Adrenal gland (tissue), 12 donors: ENCODE results near the gene SLC25A23. TPM values are rescaled to one million over a fixed set of nuclear protein-coding genes. Genes with fewer than 3 reads are reported as not detected.

Experiments
- DNase-seq, 7 donors: peaks; one replicate each; pipeline ENCODE4 v3.0.0-alpha.2; 2019 to 2020
- H3K27ac ChIP-seq, 5 donors: fragments of 200-600 bp; sonication (generic) in 4 of 5; 1 replicate in 3 of 5; 2 replicates in 2 of 5; pipeline versions ENCODE4 v1.5.1 to v1.8.0; 2016 to 2020; ENCODE audit warnings: mild to moderate bottlenecking in 1 of 5
- H3K27me3 ChIP-seq: fragments of 200-600 bp; 2 replicates; pipeline ENCODE4 v1.8.0; 2021
- H3K36me3 ChIP-seq, 2 donors: fragments of 200-600 bp; replicated peaks in 1 of 2; 1 replicate in 1 of 2; 2 replicates in 1 of 2; pipeline versions ENCODE4 v1.5.1 to v1.8.0; 2018 to 2022
- H3K4me1 ChIP-seq, 2 donors: fragments of 200-600 bp; replicated peaks in 1 of 2; 1 replicate in 1 of 2; 2 replicates in 1 of 2; pipeline versions ENCODE4 v1.5.1 to v1.8.0; 2018 to 2021
- H3K4me3 ChIP-seq, 4 donors: fragments of 200-600 bp; sonication (generic) in 3 of 4; one replicate each; pipeline ENCODE4 v1.5.1; 2016 to 2018
- H3K9me3 ChIP-seq, 3 donors: fragments of 200-600 bp; sonication (generic) in 1 of 3; replicated peaks in 1 of 3; 1 replicate in 2 of 3; 2 replicates in 1 of 3; pipeline versions ENCODE4 v1.5.1 to v1.8.0; 2016 to 2021
- CTCF ChIP-seq, 6 experiments: fragments of 450-650 bp in 4 of 6; fragments of 200-600 bp in 2 of 6; sonication (generic) in 1 of 6; IDR thresholded peaks; 1 replicate in 5 of 6; 2 replicates in 1 of 6; pipeline versions ENCODE4 v1.5.1 to v1.8.0; 2016 to 2021; ENCODE audit warnings: antibody characterized with exemption in 6 of 6, mild to moderate bottlenecking in 2 of 6, moderate library complexity in 1 of 6
- POLR2A ChIP-seq, 2 donors: fragments of 450-650 bp; IDR thresholded peaks; one replicate each; pipeline ENCODE4 v1.6.1; 2017; ENCODE audit warnings: antibody characterized with exemption in 2 of 2, mild to moderate bottlenecking in 2 of 2, moderate library complexity in 1 of 2
- WGBS, 4 donors: extraction: QIAGEN DNeasy Blood & Tissue Kit in 2 of 4; methylation state at CpG; one replicate each; pipeline versions ENCODE4 v1.1.5 to v1.1.7; 2013 to 2017; 5-methylcytosine and 5-hydroxymethylcytosine counted together
- intact Hi-C, 2 donors: fragments of 100-400 bp; cut with DNase I; formaldehyde crosslinking; loops; one replicate each; pipeline versions ENCODE4 v1.14.1 to v1.15.0; 2022 to 2023
- polyA plus RNA-seq, 3 donors: library from polyadenylated mRNA; stranded (reverse); fragments of 200-250 nt in 2 of 3; fragments of 350-450 nt in 1 of 3; fragmentation: Illumina TruSeq in 1 of 3; extraction: RNeasy Lipid Tissue Mini Kit (QIAGEN cat#74804) in 1 of 3; gene quantifications; one replicate each; pipeline ENCODE4 v1.2.3, GENCODE V29; 2013 to 2014
- total RNA-seq, 9 donors: library from RNA; depleted of rRNA in 4 of 9; stranded (reverse); fragments of >200 nt in 4 of 9; fragments of 120-200 nt in 1 of 9; fragmentation: NEBNext Ultra II Directional in 1 of 9; extraction: Animal tissue kit (Norgen Biotek cat#: 25700) in 1 of 9; gene quantifications; one replicate each; pipeline versions ENCODE4 v1.1.0 to v1.2.4, GENCODE V29; 2013 to 2023
- donor health status: healthy with polysubstance abuse.
- donor health status: Bipolar disorder and iron deficiency.
- donor health status: DM: yes; HTN: yes; CAD: no.
- donor health status: DM: no; HTN: no; CAD: no.
- donor health status: DM: no; HTN: no; CAD: no.
- donor health status: DM: yes; HTN: yes; CAD: no.

Gene SLC25A23
- total and polyA plus RNA-seq, 12 donors: 41.2 to 189 (median 69.1) TPM

GRCh38 chr19:6490134-6490533, 30.5 kb upstream of the SLC25A23 start:
- Histone ChIP-seq H3K9me3 (no peaks in the 10 kb centered on the region), H3K4me1 (no peaks in the 10 kb centered on the region), H3K27ac (no peak overlapping the region), H3K4me3 (no peak overlapping the region), H3K27me3 (no peaks in the 10 kb centered on the region), H3K36me3 (no peaks in the 10 kb centered on the region)
- no peak for DNase-seq
- TF ChIP-seq POLR2A (IDR thresholded peaks at IDR 0.05) (no peak), CTCF (IDR thresholded peaks at IDR 0.05) (no peak)
- intact Hi-C loops: no loop called here
- WGBS, 4 donors: 65 to 81% (median 74%) methylated on average over 2 of the region's 2 CpGs

- 57 to 71% (median 62%) methylated on average over 15 of the region's 15 CpGs for WGBS, 4 donors
- no peak for DNase-seq
- Histone ChIP-seq H3K9me3 (no peaks in the 10 kb centered on the region), H3K27ac (no peak overlapping the region), H3K4me3 (no peak overlapping the region), H3K4me1 (no peaks in the 10 kb centered on the region), H3K36me3 (no peaks in the 10 kb centered on the region), H3K27me3 (no peaks in the 10 kb centered on the region)
- intact Hi-C loops: no loop called here
- no peak for TF ChIP-seq CTCF (IDR thresholded peaks at IDR 0.05)
- TF ChIP-seq POLR2A (IDR thresholded peaks at IDR 0.05): no peak
These were observed 29.9 kb upstream of the SLC25A23 start for GRCh38 chr19:6489278-6490061.

GRCh38 chr19:6484831-6485230, 25.2 kb upstream of the SLC25A23 start:
- H3K4me3 ChIP-seq: no peak overlapping the region
- TF ChIP-seq POLR2A (IDR thresholded peaks at IDR 0.05) (no peak), CTCF (IDR thresholded peaks at IDR 0.05) (no peak)
- H3K4me1 ChIP-seq: no peaks in the 10 kb centered on the region
- 91 to 94% (median 93%) methylated on average over 7 of the region's 7 CpGs for WGBS, 4 donors
- no peaks in the 10 kb centered on the region for H3K36me3 ChIP-seq
- intact Hi-C loops: no loop called here
- no peak overlapping the region for H3K27ac ChIP-seq
- DNase-seq: no peak
- H3K9me3 ChIP-seq: no peaks in the 10 kb centered on the region
- H3K27me3 ChIP-seq: no peaks in the 10 kb centered on the region

GRCh38 chr19:6484230-6484629, 24.6 kb upstream of the SLC25A23 start:
- H3K4me3 ChIP-seq: no peak overlapping the region
- H3K9me3 ChIP-seq: no peaks in the 10 kb centered on the region
- no peaks in the 10 kb centered on the region for H3K4me1 ChIP-seq
- no peak for TF ChIP-seq CTCF (IDR thresholded peaks at IDR 0.05)
- TF ChIP-seq POLR2A (IDR thresholded peaks at IDR 0.05): no peak
- WGBS, 4 donors: 83 to 93% (median 88%) methylated on average over 8 of the region's 8 CpGs
- no peaks in the 10 kb centered on the region for H3K36me3 ChIP-seq
- no peak overlapping the region for H3K27ac ChIP-seq
- intact Hi-C loops: no loop called here
- DNase-seq: no peak
- no peaks in the 10 kb centered on the region for H3K27me3 ChIP-seq
